CD4-positive, alpha-beta T cell (primary cell): Measurements from ENCODE around the gene RBM27. TPM values are rescaled to one million over a fixed set of nuclear protein-coding genes. Genes with fewer than 3 reads are reported as not detected.
"Not testable (repeated sequence)": the region's sequence is repeated elsewhere in the genome, so short reads cannot be mapped to it uniquely, and the experiment has no call there.

Experiments used
- ATAC-seq: fragments of 200-7000 bp; cut with Tn5 transposase; one replicate; pipeline ENCODE4 v1.10.0; 2022; ENCODE audit warnings: mild to moderate bottlenecking; ENCODE audit not compliant: poor library complexity
- CTCF ChIA-PET: fragments of 350-600 bp; sonication (Branson Sonifier 250); formaldehyde crosslinking; loops from one replicate; lab custom pipeline; 2021; ENCODE audit warnings: antibody characterized with exemption, inconsistent platforms; lab: Charles Lee
- POLR2A ChIA-PET: fragments of 350-600 bp; sonication (Branson Sonifier 250); formaldehyde crosslinking; loops from one replicate; lab custom pipeline; 2021; ENCODE audit warnings: antibody characterized with exemption, inconsistent platforms; lab: Charles Lee
- DNase-seq, 14 experiments: peaks; one replicate each; pipeline ENCODE4 v3.0.0-alpha.2; 2013 to 2020; ENCODE audit warnings: mixed read lengths in 2 of 14
- H3K27ac ChIP-seq, 2 donors: one replicate each; pipeline versions ENCODE4 v1.5.1 to v1.7.0; 2013; ENCODE audit warnings: low read length in 2 of 2, low read depth in 1 of 2, mild to moderate bottlenecking in 1 of 2
- H3K27me3 ChIP-seq, 2 experiments: 1 replicate in 1 of 2; 2 replicates in 1 of 2; pipeline versions ENCODE4 v1.6.1 to v1.7.0; 2013; ENCODE audit warnings: low read length in 2 of 2, control low read depth in 1 of 2, mild to moderate bottlenecking in 1 of 2, moderate library complexity in 1 of 2; ENCODE audit not compliant: insufficient read depth in 2 of 2, control insufficient read depth in 1 of 2
- H3K36me3 ChIP-seq: one replicate; pipeline ENCODE4 v1.6.1; 2013; ENCODE audit warnings: low read length, control low read depth; ENCODE audit not compliant: insufficient read depth
- H3K4me1 ChIP-seq: one replicate; pipeline ENCODE4 v1.6.1; 2013; ENCODE audit warnings: low read length, control low read depth; ENCODE audit not compliant: insufficient read depth
- H3K4me3 ChIP-seq: one replicate; pipeline ENCODE4 v1.5.1; 2013; ENCODE audit warnings: mild to moderate bottlenecking, low read length, moderate library complexity
- H3K9me3 ChIP-seq, 2 experiments: 1 replicate in 1 of 2; 2 replicates in 1 of 2; pipeline versions ENCODE4 v1.6.1 to v1.7.0; 2013; ENCODE audit warnings: low read length in 2 of 2, mild to moderate bottlenecking in 2 of 2, control low read depth in 1 of 2, moderate library complexity in 1 of 2; ENCODE audit not compliant: control insufficient read depth in 1 of 2, insufficient read depth in 1 of 2
- H3K27ac Mint-ChIP-seq: one replicate; pipeline ENCODE4 v1.8.0; 2020; ENCODE audit warnings: mixed read lengths
- H3K27me3 Mint-ChIP-seq: one replicate; pipeline ENCODE4 v1.8.0; 2021; ENCODE audit warnings: mixed read lengths
- H3K36me3 Mint-ChIP-seq: one replicate; pipeline ENCODE4 v1.8.0; 2021; ENCODE audit warnings: low read depth, mixed read lengths
- H3K4me1 Mint-ChIP-seq: one replicate; pipeline ENCODE4 v1.8.0; 2021; ENCODE audit warnings: low read depth, mixed read lengths
- H3K4me3 Mint-ChIP-seq: one replicate; pipeline ENCODE4 v1.8.0; 2020; ENCODE audit warnings: mild to moderate bottlenecking, mixed read lengths
- H3K9me3 Mint-ChIP-seq: one replicate; pipeline ENCODE4 v1.8.0; 2020; ENCODE audit warnings: mixed read lengths
- CTCF ChIP-seq: fragments of 200-600 bp; IDR thresholded peaks from one replicate; pipeline ENCODE4 v1.8.0; 2022; ENCODE audit warnings: antibody characterized with exemption, mild to moderate bottlenecking
- intact Hi-C, 2 experiments: fragments of 100-400 bp; cut with DNase I in 1 of 2; cut with micrococcal nuclease in 1 of 2; formaldehyde crosslinking; loops; one replicate each; pipeline versions ENCODE4 v1.15.1 to v1.9.0; 2023 to 2025; cut with DNase I, micrococcal nuclease
- total RNA-seq, 174 experiments: library from RNA in 2 of 174; stranded (reverse) in 2 of 174; gene quantifications; one replicate each; pipeline ENCODE4 v1.2.3 and lab custom pipeline; 2021 to 2026

Gene RBM27
- total RNA-seq, 2 experiments from 2014 or later: 29.7 to 33.2 TPM

- Histone ChIP-seq H3K9me3 (no peaks in the 10 kb centered on the region), H3K4me1 (peaks cover 26% of the 10 kb centered on the region), H3K27ac (no peak overlapping the region), H3K4me3 (no peak overlapping the region), H3K27me3 (no peaks in the 10 kb centered on the region), H3K36me3 (no peaks in the 10 kb centered on the region)
- peaks cover 59% of the 10 kb centered on the region for H3K4me1 Mint-ChIP-seq
- no peaks in the 10 kb centered on the region for H3K9me3 Mint-ChIP-seq
- no peak for TF ChIP-seq CTCF
- H3K4me3 Mint-ChIP-seq: peak overlapping the region; percentile 0
- ChIA-PET POLR2A (no interaction called here), CTCF (no interaction called here)
- peaks cover 13% of the 10 kb centered on the region for H3K36me3 Mint-ChIP-seq
- DNase-seq: no peak
- no peaks in the 10 kb centered on the region for H3K27me3 Mint-ChIP-seq
- no peak for ATAC-seq
- intact Hi-C loops: no loop called here
- H3K27ac Mint-ChIP-seq: no peak overlapping the region
Measured at GRCh38 chr5:146209714-146210113, 6.3 kb downstream of the RBM27 start.

GRCh38 chr5:146210810-146211209, 7.4 kb downstream of the RBM27 start:
- H3K4me3 Mint-ChIP-seq, DNase-seq, H3K36me3 ChIP-seq, H3K9me3 ChIP-seq, H3K27ac ChIP-seq, H3K27me3 Mint-ChIP-seq, H3K9me3 Mint-ChIP-seq, intact Hi-C loops, H3K27ac Mint-ChIP-seq, H3K27me3 ChIP-seq, H3K4me3 ChIP-seq, CTCF ChIA-PET, POLR2A ChIA-PET, ATAC-seq: not testable (repeated sequence)
- Mint-ChIP-seq H3K4me1 (peaks cover 69% of the 10 kb centered on the region), H3K36me3 (peaks cover 18% of the 10 kb centered on the region)
- H3K4me1 ChIP-seq: peaks cover 19% of the 10 kb centered on the region

GRCh38 chr5:146213210-146213826, 9.9 kb downstream of the RBM27 start:
- Mint-ChIP-seq H3K9me3 (no peaks in the 10 kb centered on the region), H3K27ac (no peak overlapping the region), H3K27me3 (no peaks in the 10 kb centered on the region), H3K36me3 (peaks cover 27% of the 10 kb centered on the region), H3K4me3 (no peak overlapping the region), H3K4me1 (peaks cover 63% of the 10 kb centered on the region)
- DNase-seq: peak in 3 of 14 experiments; percentile 12 to 24 (median 18)
- no peak for TF ChIP-seq CTCF
- no peaks in the 10 kb centered on the region for H3K36me3 ChIP-seq
- POLR2A ChIA-PET: interaction anchor here (1.0 kb wide), 1 partner anchor 10 kb away, joined by 3 read pairs; the partner anchor contains the start of gene RBM27
- peaks cover 14% of the 10 kb centered on the region for H3K4me1 ChIP-seq
- CTCF ChIA-PET: no interaction called here
- H3K27ac ChIP-seq: no peak overlapping the region
- intact Hi-C loops: no loop called here
- no peak for ATAC-seq
- no peak overlapping the region for H3K4me3 ChIP-seq
- no peaks in the 10 kb centered on the region for H3K9me3 ChIP-seq
- no peaks in the 10 kb centered on the region for H3K27me3 ChIP-seq

GRCh38 chr5:146214881-146215280, 11.5 kb downstream of the RBM27 start:
- Mint-ChIP-seq H3K4me1 (peaks cover 56% of the 10 kb centered on the region), H3K36me3 (peaks cover 40% of the 10 kb centered on the region), H3K27ac (peak overlapping the region; percentile 42)
- POLR2A ChIA-PET, H3K4me3 Mint-ChIP-seq, H3K9me3 ChIP-seq, H3K27me3 ChIP-seq, H3K9me3 Mint-ChIP-seq, intact Hi-C loops, CTCF ChIA-PET, H3K27ac ChIP-seq, H3K27me3 Mint-ChIP-seq, ATAC-seq, DNase-seq, H3K4me3 ChIP-seq: not testable (repeated sequence)
- Histone ChIP-seq H3K4me1 (peaks cover 13% of the 10 kb centered on the region), H3K36me3 (peaks cover 14% of the 10 kb centered on the region)
